ENCODE data around the gene FARS2.
A peak's percentile ranks its signal among the peaks of the same experiment; 100 is the strongest.

Gene FARS2

DNA sequence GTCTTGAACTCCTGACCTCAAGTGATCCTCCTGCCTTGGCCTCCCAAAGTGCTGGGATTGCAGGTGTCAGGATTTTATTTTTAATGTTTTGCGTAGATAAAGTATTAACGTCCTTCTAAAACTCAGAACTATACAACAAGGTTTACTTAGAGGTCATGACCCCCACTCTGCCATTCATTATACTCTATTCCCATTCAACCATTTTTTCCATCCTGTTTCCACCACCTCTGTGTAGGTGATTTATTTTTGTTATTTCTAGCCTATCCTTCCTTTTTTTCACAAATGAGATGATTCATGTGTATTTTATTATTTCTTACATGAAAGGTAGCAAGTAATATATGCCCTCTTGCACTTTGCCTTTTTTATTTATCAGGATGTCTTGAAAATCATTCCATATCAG lies 138.1 kb downstream of the FARS2 start:
- TF ChIP-seq CTCF (IDR thresholded peaks at IDR 0.05; ENCODE audit: low read depth, low read length) (no peak), EZH2phosphoT487 (IDR thresholded peaks at IDR 0.05; ENCODE audit: low read depth) (no peak)
- H3K36me3 ChIP-seq (replicated peaks; ENCODE audit: low read depth, low read length), result no peaks in the 10 kb centered on the region
- H3K27me3 ChIP-seq (ENCODE audit: low read depth, low read length), result no peaks in the 10 kb centered on the region
- H3K4me2 ChIP-seq (ENCODE audit: low read length), result no peak overlapping the region
- no peaks in the 10 kb centered on the region for H3K9me3 ChIP-seq (ENCODE audit: insufficient read depth, low read length)
- H3K4me1 ChIP-seq (ENCODE audit: low read length), result peaks cover 13% of the 10 kb centered on the region
- H3K79me2 ChIP-seq (ENCODE audit: low read length), result 0 out of 2 replicates have a peak, but pooled peaks cover 2% of the 10 kb centered on the region
- H3K9ac ChIP-seq (ENCODE audit: low read length), result no peak overlapping the region
- no peak overlapping the region for H3K4me3 ChIP-seq (ENCODE audit: low read length)
- H4K20me1 ChIP-seq (ENCODE audit: insufficient read depth, low read length), result no peaks in the 10 kb centered on the region; the same call in 1 of the 2 replicates
- no peak overlapping the region for H2AFZ ChIP-seq (ENCODE audit: low read depth, low read length)
- no peak overlapping the region for H3K27ac ChIP-seq (ENCODE audit: low read length)

DNA sequence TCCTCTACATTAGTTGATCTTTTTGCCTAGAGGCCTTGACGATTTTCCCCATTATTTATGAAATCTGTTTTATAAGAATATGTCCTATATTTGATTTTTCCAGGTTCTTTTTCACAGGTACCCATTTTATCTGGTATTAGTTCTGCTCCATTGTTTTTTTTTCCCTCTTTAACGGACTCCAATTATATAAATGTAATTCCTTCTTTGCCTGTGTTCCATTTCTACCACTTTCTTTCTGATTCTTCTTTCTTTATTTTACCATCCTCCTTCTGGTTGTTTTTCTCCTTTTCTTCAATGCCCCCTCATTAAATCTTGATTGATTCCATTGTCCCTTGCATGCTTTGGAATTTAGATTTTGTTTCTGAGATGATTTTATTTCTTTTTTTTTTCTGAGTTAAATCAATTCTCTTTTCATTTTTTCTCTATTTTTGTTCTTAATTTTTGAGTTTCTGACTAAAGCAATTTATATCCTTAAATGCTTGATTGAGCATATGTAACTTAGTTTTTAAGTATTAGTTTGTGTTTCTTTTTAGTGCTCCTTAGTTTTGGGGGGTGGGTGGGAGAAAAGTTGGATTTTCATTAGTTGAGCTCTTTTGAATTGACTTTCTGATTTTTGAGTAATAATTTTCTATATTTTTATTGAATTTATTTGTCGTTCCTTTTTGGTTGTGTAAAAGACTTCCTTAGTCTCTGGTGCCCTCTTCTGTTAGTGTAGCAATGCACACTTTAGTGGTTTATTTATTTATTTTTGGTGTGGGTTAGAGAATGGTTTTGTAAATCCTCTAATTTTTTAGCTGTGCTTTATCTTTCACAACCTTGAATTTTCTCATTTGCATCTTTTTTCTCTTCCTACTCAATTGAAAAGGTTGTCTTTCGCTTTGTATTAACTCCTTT lies 140.8 kb downstream of the FARS2 start:
- Histone ChIP-seq H3K9ac (ENCODE audit: low read length) (no peak overlapping the region), H3K36me3 (replicated peaks; ENCODE audit: low read depth, low read length) (no peaks in the 10 kb centered on the region), H3K4me2 (ENCODE audit: low read length) (peak overlapping the region; percentile 22; the same call in 1 of the 2 replicates)

DNA sequence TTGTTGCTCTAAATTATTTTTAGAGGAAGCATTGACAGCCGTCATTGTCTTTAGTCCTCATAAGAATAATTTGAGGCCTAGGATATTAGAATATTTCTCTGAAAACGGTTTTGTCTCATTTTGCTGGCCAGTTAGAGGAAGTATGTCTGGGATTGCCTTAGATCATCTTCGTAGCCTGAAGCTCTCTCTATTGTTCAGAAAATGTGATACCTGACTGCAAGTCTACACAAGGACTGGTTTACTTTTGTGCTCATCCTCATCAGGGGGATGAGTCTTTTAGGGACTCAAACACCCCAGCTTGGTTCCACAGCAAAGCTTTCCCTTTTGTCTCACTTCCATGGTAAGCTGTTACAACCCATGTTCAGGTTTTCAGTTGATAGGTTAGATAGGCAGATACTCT lies 141.8 kb downstream of the FARS2 start:
- Histone ChIP-seq H3K4me2 (ENCODE audit: low read length) (0 out of 2 replicates have a peak overlapping the region, but pooled peaks have one; percentile 13), H3K79me2 (ENCODE audit: low read length) (0 out of 2 replicates have a peak, but pooled peaks cover 2% of the 10 kb centered on the region), H3K4me1 (ENCODE audit: low read length) (peaks cover 13% of the 10 kb centered on the region), H3K27me3 (ENCODE audit: low read depth, low read length) (no peaks in the 10 kb centered on the region), H4K20me1 (ENCODE audit: insufficient read depth, low read length) (no peaks in the 10 kb centered on the region; the same call in 1 of the 2 replicates), H3K9ac (ENCODE audit: low read length) (no peak overlapping the region), H3K27ac (ENCODE audit: low read length) (0 out of 2 replicates have a peak overlapping the region, but pooled peaks have one; percentile 16), H3K9me3 (ENCODE audit: insufficient read depth, low read length) (no peaks in the 10 kb centered on the region), H3K36me3 (replicated peaks; ENCODE audit: low read depth, low read length) (no peaks in the 10 kb centered on the region), H3K4me3 (ENCODE audit: low read length) (no peak overlapping the region), H2AFZ (ENCODE audit: low read depth, low read length) (no peak overlapping the region)
- no peak for TF ChIP-seq CTCF (IDR thresholded peaks at IDR 0.05; ENCODE audit: low read depth, low read length)
- no peak for TF ChIP-seq EZH2phosphoT487 (IDR thresholded peaks at IDR 0.05; ENCODE audit: low read depth)

More for the DNA sequence above, 140.8 kb downstream of the FARS2 start:
- H3K79me2 ChIP-seq (ENCODE audit: low read length), result 0 out of 2 replicates have a peak, but pooled peaks cover 2% of the 10 kb centered on the region
- TF ChIP-seq CTCF (IDR thresholded peaks at IDR 0.05; ENCODE audit: low read depth, low read length) (peak; percentile 52; the same call in 1 of the 2 replicates), EZH2phosphoT487 (IDR thresholded peaks at IDR 0.05; ENCODE audit: low read depth) (no peak)
- H4K20me1 ChIP-seq (ENCODE audit: insufficient read depth, low read length), result no peaks in the 10 kb centered on the region; the same call in 1 of the 2 replicates
- no peak overlapping the region for H2AFZ ChIP-seq (ENCODE audit: low read depth, low read length)
- no peaks in the 10 kb centered on the region for H3K9me3 ChIP-seq (ENCODE audit: insufficient read depth, low read length)
- H3K27ac ChIP-seq (ENCODE audit: low read length), result no peak overlapping the region
- H3K4me3 ChIP-seq (ENCODE audit: low read length), result no peak overlapping the region
- H3K27me3 ChIP-seq (ENCODE audit: low read depth, low read length), result no peaks in the 10 kb centered on the region
- peaks cover 13% of the 10 kb centered on the region for H3K4me1 ChIP-seq (ENCODE audit: low read length)

- no peak overlapping the region for H3K4me3 ChIP-seq (ENCODE audit: low read length)
- no peak overlapping the region for H3K27ac ChIP-seq (ENCODE audit: low read length)
- no peak overlapping the region for H3K4me2 ChIP-seq (ENCODE audit: low read length)
- TF ChIP-seq CTCF (IDR thresholded peaks at IDR 0.05; ENCODE audit: low read depth, low read length) (no peak), EZH2phosphoT487 (IDR thresholded peaks at IDR 0.05; ENCODE audit: low read depth) (no peak)
- H3K27me3 ChIP-seq (ENCODE audit: low read depth, low read length), result no peaks in the 10 kb centered on the region
- H3K9me3 ChIP-seq (ENCODE audit: insufficient read depth, low read length), result no peaks in the 10 kb centered on the region
- peaks cover 13% of the 10 kb centered on the region for H3K4me1 ChIP-seq (ENCODE audit: low read length)
- H3K36me3 ChIP-seq (replicated peaks; ENCODE audit: low read depth, low read length), result no peaks in the 10 kb centered on the region
- 0 out of 2 replicates have a peak, but pooled peaks cover 2% of the 10 kb centered on the region for H3K79me2 ChIP-seq (ENCODE audit: low read length)
- no peak overlapping the region for H2AFZ ChIP-seq (ENCODE audit: low read depth, low read length)
- H3K9ac ChIP-seq (ENCODE audit: low read length), result no peak overlapping the region
- no peaks in the 10 kb centered on the region; the same call in 1 of the 2 replicates for H4K20me1 ChIP-seq (ENCODE audit: insufficient read depth, low read length)
Observed at GRCh38 chr6:5403609-5404008, 142.3 kb downstream of the FARS2 start.

Measured in OCI-LY3 (cell line).